Activated CD4-positive, CD25-positive, alpha-beta regulatory T cell (primary cell): Measurements from ENCODE around the gene DDX31.

Experiments
- DNase-seq, 4 experiments: peaks; one replicate each; lab custom pipeline; 2025; lab: John Stamatoyannopoulos, UW

The DDX31 gene

DNA sequence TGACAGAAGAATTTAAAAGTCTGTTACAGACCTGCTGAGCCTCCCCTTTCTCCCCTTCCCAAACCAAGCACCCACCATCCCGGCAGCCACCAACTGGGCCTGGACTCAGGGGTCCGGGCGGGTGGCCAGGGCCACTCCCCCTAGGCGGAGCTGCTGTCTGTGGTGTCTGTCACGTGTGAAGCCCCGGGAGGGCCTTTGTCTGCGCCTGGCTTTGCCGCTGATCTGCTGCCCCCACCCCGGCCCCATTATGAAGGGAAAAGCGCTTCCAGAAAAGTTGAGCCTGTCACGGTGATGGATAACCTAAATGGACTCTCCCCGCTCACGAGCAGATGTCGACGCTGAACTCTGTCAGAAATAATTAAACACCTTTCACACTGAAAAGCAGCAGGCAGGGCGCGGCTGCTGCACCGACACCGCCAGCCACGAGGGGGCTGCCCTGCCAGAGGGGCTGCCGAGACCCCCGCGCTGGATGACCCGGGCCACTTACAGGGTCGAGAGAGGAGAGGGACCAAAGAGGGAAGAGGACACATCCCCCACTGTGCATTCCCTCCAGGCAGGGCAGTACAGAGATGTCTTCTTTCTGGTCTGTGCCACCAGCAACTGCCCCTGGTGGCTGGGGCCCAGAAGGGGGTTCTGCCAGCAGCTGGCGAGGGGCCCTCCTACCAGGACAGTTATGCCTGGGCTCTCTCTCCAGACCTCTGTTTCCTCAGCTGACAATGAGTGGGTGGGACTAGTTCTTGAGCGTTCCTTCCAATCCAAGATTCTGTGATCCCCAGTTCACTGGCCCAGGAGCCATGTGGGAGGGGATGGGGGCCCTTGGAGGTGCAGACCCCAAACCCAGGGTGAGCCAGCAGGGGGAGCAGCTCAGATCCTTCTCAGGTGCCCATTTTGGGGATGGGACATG is 123.4 kb downstream of the DDX31 start:
- no peak for DNase-seq

DNA sequence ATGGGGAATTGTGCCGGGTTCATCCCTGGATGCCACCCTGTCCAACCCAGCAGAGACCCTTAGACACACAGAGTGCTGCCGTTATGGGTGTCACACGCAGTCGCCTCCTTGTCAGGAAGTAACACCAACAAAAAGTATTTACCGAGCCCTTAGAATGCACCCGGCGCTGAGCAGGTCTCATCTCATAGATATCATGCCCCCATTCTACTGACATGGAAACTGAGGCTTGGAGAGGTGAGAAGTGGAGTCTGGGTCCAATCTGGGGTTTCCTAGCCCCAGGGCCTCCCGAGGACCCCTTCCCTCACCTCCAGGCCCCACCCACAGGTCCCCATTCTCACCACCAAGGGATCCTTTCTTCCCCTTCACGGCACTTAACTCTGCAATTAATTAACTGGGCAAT is 124.2 kb downstream of the DDX31 start:
- DNase-seq = no peak

DNA sequence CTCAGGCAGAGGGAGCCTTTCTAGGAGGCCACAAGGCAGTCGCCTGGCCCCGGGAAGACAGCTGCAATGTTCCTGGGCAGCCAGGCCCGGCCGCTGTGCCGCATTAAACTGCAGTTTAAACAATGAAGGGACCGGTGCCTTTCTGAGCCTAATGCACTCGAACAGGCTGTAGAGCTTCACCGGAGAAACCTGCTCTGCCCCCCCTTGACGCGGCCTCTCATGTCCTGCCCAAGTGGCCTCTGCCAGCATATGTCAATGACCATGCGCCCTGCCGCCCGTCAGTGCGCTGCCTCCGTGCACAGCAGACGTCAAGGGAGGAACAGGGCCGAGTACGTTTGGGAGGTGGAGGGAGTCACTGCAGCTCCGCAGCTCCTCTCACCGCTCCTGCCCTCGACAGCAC is 125.8 kb downstream of the DDX31 start:
- no peak for DNase-seq

DNA sequence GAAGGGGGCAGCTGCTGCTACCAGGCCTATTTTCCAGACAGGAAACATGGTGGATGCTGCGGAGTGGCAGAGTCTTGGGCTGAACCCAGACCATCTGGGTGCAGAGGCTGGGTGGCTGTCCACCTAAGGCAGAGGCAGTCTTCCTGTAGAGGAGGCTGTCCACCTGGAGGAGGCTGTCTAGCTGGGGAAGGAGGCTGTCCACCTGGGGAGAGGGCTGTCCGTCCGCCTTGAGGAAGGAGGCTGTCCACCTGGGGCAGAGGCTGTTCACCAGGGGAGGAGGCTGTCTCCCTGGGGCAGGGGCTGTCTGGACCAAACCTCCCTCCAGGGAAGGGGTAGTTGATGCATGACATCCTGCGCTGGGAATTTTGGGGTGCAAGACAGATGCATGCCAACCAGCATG is 126.5 kb downstream of the DDX31 start:
- DNase-seq = no peak
